Neural cell (in vitro differentiated cells): Measurements from ENCODE around the gene ZNF502. TPM values are rescaled to one million over a fixed set of nuclear protein-coding genes. Genes with fewer than 3 reads are reported as not detected.
"Not testable (repeated sequence)": the region's sequence is repeated elsewhere in the genome, so short reads cannot be mapped to it uniquely, and the experiment has no call there.

Experiments
- H2AFZ ChIP-seq: fragments of 200-600, 300-800 bp; sonication (generic), shearing (Covaris generic); 2 replicates; pipeline ENCODE4 v1.6.0; 2014; ENCODE audit warnings: low read depth, mild to moderate bottlenecking, antibody characterized with exemption, low read length, moderate library complexity
- H3F3A ChIP-seq: fragments of 200-600 bp; shearing (Covaris generic); 2 replicates; pipeline ENCODE4 v1.6.1; 2016; ENCODE audit warnings: mild to moderate bottlenecking, moderate library complexity, mixed read lengths, antibody characterized with exemption, low read length; ENCODE audit not compliant: insufficient read depth, poor library complexity, severe bottlenecking
- H3K27ac ChIP-seq: fragments of 200-600, 300-800 bp; sonication (generic), shearing (Covaris generic); 2 replicates; pipeline ENCODE4 v1.5.1; 2014; ENCODE audit warnings: mild to moderate bottlenecking, low read length, moderate library complexity
- H3K27me3 ChIP-seq: fragments of 300-800, 200-600 bp; sonication (generic), shearing (Covaris generic); 2 replicates; pipeline ENCODE4 v1.6.0; 2014; ENCODE audit warnings: mild to moderate bottlenecking, low read depth, low read length, moderate library complexity; ENCODE audit not compliant: insufficient read depth
- H3K36me3 ChIP-seq: fragments of 300-800, 200-600 bp; sonication (generic), shearing (Covaris generic); 2 replicates; pipeline ENCODE4 v1.5.1; 2014; ENCODE audit warnings: mild to moderate bottlenecking, antibody characterized with exemption, low read length, moderate library complexity; ENCODE audit not compliant: insufficient read depth
- H3K4me2 ChIP-seq: fragments of 300-800, 200-600 bp; sonication (generic), shearing (Covaris generic); 2 replicates; pipeline ENCODE4 v1.6.0; 2014; ENCODE audit warnings: mild to moderate bottlenecking, low read length
- H3K4me3 ChIP-seq: fragments of 300-800, 200-600 bp; sonication (generic), shearing (Covaris generic); 2 replicates; pipeline ENCODE4 v1.5.1; 2014; ENCODE audit warnings: mild to moderate bottlenecking, low read length, moderate library complexity
- H3K79me2 ChIP-seq: fragments of 200-600 bp; shearing (Covaris generic); replicated peaks from 2 replicates; pipeline ENCODE4 v1.6.0; 2014; ENCODE audit warnings: mild to moderate bottlenecking, low read length, moderate library complexity; ENCODE audit not compliant: insufficient read depth
- H3K9ac ChIP-seq: fragments of 300-800, 200-600 bp; sonication (generic), shearing (Covaris generic); 2 replicates; pipeline ENCODE4 v1.6.1; 2016; ENCODE audit warnings: mild to moderate bottlenecking, low read length, mixed read lengths
- H3K9me2 ChIP-seq: fragments of 200-600 bp; shearing (Covaris generic); 2 replicates; pipeline ENCODE4 v1.6.1; 2016; ENCODE audit warnings: mild to moderate bottlenecking, low read length, mixed read lengths; ENCODE audit not compliant: insufficient read depth
- H3K9me3 ChIP-seq: fragments of 200-600, 300-800 bp; sonication (generic), shearing (Covaris generic); 2 replicates; pipeline ENCODE4 v1.6.1; 2016; ENCODE audit warnings: mild to moderate bottlenecking, mixed run types, low read length, moderate library complexity, mixed read lengths
- H4K20me1 ChIP-seq: fragments of 200-600 bp; shearing (Covaris generic); 2 replicates; pipeline ENCODE4 v1.6.1; 2016; ENCODE audit warnings: mild to moderate bottlenecking, mixed run types; ENCODE audit not compliant: insufficient read depth
- EP300 ChIP-seq: fragments of 450-650 bp; conservative IDR thresholded peaks from 2 replicates; pipeline ENCODE4 v1.6.1; 2014; ENCODE audit warnings: antibody characterized with exemption, mild to moderate bottlenecking, moderate library complexity; ENCODE audit not compliant: poor library complexity, severe bottlenecking
- EZH2 ChIP-seq: fragments of 200-600, 300-800 bp; shearing (Covaris generic), sonication (generic); IDR thresholded peaks from 2 replicates; pipeline ENCODE4 v1.6.1; 2014; ENCODE audit warnings: antibody characterized with exemption, low read length, borderline replicate concordance, mild to moderate bottlenecking; ENCODE audit not compliant: insufficient read depth, poor library complexity, severe bottlenecking
- MXI1 ChIP-seq: fragments of 450-650 bp; conservative IDR thresholded peaks from 2 replicates; pipeline ENCODE4 v1.6.1; 2014; ENCODE audit warnings: antibody characterized with exemption, mild to moderate bottlenecking; ENCODE audit not compliant: poor library complexity, severe bottlenecking
- POLR2AphosphoS5 ChIP-seq: IDR thresholded peaks from 2 replicates; pipeline ENCODE4 v1.6.1; 2012
- RAD21 ChIP-seq: fragments of 450-650 bp; conservative IDR thresholded peaks from 2 replicates; pipeline ENCODE4 v1.6.1; 2014; ENCODE audit warnings: antibody characterized with exemption, mild to moderate bottlenecking, moderate library complexity
- SMC3 ChIP-seq: fragments of 450-650 bp; conservative IDR thresholded peaks from 2 replicates; pipeline ENCODE4 v1.6.1; 2014; ENCODE audit warnings: antibody characterized with exemption, mild to moderate bottlenecking, moderate library complexity; ENCODE audit not compliant: poor library complexity
- TAF1 ChIP-seq: IDR thresholded peaks from 2 replicates; pipeline ENCODE4 v1.6.1; 2012; ENCODE audit warnings: low read depth
- polyA plus RNA-seq: library from polyadenylated mRNA; depleted of rRNA; stranded (reverse); fragments of >200 nt; gene quantifications from 2 replicates; pipeline ENCODE4 v1.2.3, GENCODE V29; 2014
- TF ChIP-seq, protein P1 (sequence below): IDR thresholded peaks from 2 replicates; pipeline ENCODE4 v1.6.1; 2012; ENCODE audit warnings: borderline replicate concordance
- TF ChIP-seq, protein P2 (sequence below): fragments of 450-650 bp; IDR thresholded peaks from 2 replicates; pipeline ENCODE4 v1.5.1; 2014; ENCODE audit warnings: antibody characterized with exemption, mild to moderate bottlenecking, moderate library complexity; ENCODE audit not compliant: poor library complexity, severe bottlenecking

The ZNF502 gene
- polyA plus RNA-seq, 1 donor from 2014 or later, result 16.0 TPM

DNA sequence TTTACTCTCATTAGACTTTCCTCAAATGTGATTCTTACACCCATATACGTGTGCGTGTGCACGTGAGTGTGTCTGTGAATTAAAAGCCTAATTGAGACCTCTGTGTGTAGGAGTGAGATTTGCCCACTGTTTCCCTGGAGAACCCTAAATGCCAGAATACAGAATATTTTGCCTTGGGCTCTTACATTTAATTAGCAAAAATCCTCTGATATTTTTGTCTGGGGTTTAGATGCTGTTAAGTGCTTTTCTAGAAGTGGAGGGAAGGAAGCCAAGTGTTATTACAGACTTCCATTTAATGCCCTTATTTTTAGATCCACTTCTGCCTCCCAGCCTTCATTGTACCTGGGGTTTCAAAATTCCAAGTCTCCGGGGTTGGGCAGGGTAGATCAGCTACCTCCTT lies 46.1 kb upstream of the ZNF502 start:
- Histone ChIP-seq H3K36me3 (no peaks in the 10 kb centered on the region), H3K79me2 (no peaks in the 10 kb centered on the region), H3K9me3 (no peaks in the 10 kb centered on the region), H3K9ac (no peak overlapping the region), H4K20me1 (no peaks in the 10 kb centered on the region), H3K27ac (no peak overlapping the region), H3K27me3 (no peaks in the 10 kb centered on the region), H2AFZ (no peak overlapping the region), H3F3A (no peaks in the 10 kb centered on the region), H3K4me3 (no peak overlapping the region), H3K9me2 (no peaks in the 10 kb centered on the region), H3K4me2 (no peak overlapping the region)
- TF ChIP-seq, protein P1, sequence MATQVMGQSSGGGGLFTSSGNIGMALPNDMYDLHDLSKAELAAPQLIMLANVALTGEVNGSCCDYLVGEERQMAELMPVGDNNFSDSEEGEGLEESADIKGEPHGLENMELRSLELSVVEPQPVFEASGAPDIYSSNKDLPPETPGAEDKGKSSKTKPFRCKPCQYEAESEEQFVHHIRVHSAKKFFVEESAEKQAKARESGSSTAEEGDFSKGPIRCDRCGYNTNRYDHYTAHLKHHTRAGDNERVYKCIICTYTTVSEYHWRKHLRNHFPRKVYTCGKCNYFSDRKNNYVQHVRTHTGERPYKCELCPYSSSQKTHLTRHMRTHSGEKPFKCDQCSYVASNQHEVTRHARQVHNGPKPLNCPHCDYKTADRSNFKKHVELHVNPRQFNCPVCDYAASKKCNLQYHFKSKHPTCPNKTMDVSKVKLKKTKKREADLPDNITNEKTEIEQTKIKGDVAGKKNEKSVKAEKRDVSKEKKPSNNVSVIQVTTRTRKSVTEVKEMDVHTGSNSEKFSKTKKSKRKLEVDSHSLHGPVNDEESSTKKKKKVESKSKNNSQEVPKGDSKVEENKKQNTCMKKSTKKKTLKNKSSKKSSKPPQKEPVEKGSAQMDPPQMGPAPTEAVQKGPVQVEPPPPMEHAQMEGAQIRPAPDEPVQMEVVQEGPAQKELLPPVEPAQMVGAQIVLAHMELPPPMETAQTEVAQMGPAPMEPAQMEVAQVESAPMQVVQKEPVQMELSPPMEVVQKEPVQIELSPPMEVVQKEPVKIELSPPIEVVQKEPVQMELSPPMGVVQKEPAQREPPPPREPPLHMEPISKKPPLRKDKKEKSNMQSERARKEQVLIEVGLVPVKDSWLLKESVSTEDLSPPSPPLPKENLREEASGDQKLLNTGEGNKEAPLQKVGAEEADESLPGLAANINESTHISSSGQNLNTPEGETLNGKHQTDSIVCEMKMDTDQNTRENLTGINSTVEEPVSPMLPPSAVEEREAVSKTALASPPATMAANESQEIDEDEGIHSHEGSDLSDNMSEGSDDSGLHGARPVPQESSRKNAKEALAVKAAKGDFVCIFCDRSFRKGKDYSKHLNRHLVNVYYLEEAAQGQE, result no peak
- TF ChIP-seq EZH2 (no peak), TAF1 (no peak), SMC3 (no peak), MXI1 (no peak), POLR2AphosphoS5 (no peak), EP300 (no peak), RAD21 (no peak)
- TF ChIP-seq, protein P2, sequence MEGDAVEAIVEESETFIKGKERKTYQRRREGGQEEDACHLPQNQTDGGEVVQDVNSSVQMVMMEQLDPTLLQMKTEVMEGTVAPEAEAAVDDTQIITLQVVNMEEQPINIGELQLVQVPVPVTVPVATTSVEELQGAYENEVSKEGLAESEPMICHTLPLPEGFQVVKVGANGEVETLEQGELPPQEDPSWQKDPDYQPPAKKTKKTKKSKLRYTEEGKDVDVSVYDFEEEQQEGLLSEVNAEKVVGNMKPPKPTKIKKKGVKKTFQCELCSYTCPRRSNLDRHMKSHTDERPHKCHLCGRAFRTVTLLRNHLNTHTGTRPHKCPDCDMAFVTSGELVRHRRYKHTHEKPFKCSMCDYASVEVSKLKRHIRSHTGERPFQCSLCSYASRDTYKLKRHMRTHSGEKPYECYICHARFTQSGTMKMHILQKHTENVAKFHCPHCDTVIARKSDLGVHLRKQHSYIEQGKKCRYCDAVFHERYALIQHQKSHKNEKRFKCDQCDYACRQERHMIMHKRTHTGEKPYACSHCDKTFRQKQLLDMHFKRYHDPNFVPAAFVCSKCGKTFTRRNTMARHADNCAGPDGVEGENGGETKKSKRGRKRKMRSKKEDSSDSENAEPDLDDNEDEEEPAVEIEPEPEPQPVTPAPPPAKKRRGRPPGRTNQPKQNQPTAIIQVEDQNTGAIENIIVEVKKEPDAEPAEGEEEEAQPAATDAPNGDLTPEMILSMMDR, result no peak

DNA sequence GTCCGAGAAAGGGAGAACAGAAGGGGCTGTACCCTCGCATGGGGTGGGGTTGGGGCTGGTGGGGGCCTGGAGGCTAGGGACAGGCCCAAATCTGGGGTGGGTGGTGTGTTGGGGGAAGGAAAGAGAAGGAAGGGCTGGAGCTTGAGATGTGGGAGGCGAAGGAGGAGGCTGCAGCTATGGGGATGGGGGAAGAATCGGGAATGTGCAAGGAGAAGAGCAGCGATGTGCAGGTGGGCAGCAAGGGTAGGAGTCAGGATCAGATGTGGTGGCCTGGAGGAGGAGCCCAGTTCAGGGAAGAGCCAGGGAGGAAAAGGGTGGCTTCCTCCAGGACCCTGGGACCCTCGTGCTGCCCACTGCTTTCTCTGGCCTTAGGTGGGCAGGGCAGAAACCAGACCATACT lies 42.7 kb upstream of the ZNF502 start:
- H3K36me3 ChIP-seq, result no peaks in the 10 kb centered on the region
- H3K9me3 ChIP-seq, result no peaks in the 10 kb centered on the region
- no peaks in the 10 kb centered on the region for H3K27me3 ChIP-seq
- no peak overlapping the region for H3K4me3 ChIP-seq
- H3K9ac ChIP-seq, result no peak overlapping the region
- no peaks in the 10 kb centered on the region for H3K79me2 ChIP-seq
- H3F3A ChIP-seq, result no peaks in the 10 kb centered on the region
- no peak overlapping the region for H2AFZ ChIP-seq
- no peak overlapping the region for H3K4me2 ChIP-seq
- no peaks in the 10 kb centered on the region for H3K9me2 ChIP-seq
- no peaks in the 10 kb centered on the region for H4K20me1 ChIP-seq
- no peak overlapping the region for H3K27ac ChIP-seq
- TF ChIP-seq MXI1 (no peak), RAD21 (no peak), POLR2AphosphoS5 (no peak), TAF1 (no peak), SMC3 (no peak)
- TF ChIP-seq, protein P2, result no peak

DNA sequence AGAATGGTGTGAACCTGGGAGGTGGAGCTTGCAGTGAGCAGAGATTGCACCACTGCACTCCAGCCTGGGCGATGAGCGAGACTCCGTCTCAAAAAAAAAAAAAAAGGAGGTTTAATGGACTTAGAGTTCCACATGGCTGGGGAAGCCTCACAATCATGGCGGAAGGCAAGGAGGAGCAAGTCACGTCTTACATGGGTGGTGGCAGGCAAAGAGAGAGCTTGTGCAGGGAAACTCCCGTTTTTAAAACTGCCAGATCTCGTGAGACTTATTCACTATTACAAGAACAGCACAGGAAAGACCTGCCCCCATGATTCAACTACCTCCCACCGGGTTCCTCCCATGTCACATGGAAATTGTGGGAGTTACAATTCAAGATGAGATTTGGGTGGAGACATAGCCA lies 39.0 kb upstream of the ZNF502 start:
- H3K9me3 ChIP-seq, H3K27me3 ChIP-seq, H4K20me1 ChIP-seq, H3F3A ChIP-seq, H2AFZ ChIP-seq, H3K79me2 ChIP-seq, H3K27ac ChIP-seq, H3K9me2 ChIP-seq, H3K36me3 ChIP-seq, H3K4me3 ChIP-seq, H3K4me2 ChIP-seq, H3K9ac ChIP-seq: not testable (repeated sequence)
